GM18498 (cell line): Measurements from ENCODE around the gene NFXL1.

Source experiments
- ATAC-seq: cut with Tn5 transposase; IDR thresholded peaks from one replicate; pipeline ENCODE4 v1.9.1; 2021; ENCODE audit warnings: mild to moderate bottlenecking, moderate library complexity; ENCODE audit not compliant: unreplicated experiment

The NFXL1 gene

DNA sequence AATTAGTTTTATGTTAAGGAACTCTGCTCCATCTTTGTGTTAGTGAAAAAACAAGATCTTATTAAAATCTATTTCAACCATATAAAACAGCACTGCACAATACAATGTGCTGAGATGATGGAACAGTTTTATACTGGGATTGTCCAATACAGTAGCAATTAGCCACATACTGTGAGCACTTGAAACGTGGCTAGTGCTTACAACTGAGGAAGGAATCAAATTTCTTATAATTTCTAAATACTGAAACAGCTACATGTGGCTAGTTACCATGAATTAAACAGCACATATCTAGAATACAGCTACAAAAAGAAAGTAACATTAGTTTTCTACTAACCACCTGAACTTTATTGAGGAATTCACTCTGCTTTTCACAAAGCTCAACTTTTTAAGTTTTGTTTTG, 14.7 kb downstream of the NFXL1 start:
- no peak for ATAC-seq

GRCh38 chr4:47891928-47892327, 22.5 kb downstream of the NFXL1 start:
- ATAC-seq, result no peak

DNA sequence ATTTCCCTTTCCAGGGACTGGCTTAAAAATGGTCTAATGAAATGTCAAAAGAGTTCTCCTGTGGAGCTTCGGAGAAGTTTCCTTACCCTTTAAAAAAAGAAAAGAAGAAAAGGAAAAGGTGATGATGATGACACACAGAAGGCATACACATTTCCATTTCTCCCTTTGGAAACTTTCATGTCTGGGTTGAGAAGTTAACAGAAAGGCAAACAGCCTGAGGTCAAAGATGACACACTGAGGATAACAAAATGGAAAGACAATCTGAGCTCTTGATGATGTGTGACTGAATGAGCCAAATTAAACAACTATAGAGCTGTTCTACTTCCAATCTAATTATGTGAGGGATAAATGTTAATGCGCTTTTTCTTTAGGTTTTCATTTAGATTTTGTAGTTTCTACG, 32.2 kb downstream of the NFXL1 start:
- no peak for ATAC-seq

- no peak for ATAC-seq
Measured at GRCh38 chr4:47879458-47879857, 34.9 kb downstream of the NFXL1 start.

- ATAC-seq, result no peak
Measured at GRCh38 chr4:47876784-47877546, 37.4 kb downstream of the NFXL1 start.

- ATAC-seq, result no peak
Measured at GRCh38 chr4:47876310-47876709, 38.1 kb downstream of the NFXL1 start.

DNA sequence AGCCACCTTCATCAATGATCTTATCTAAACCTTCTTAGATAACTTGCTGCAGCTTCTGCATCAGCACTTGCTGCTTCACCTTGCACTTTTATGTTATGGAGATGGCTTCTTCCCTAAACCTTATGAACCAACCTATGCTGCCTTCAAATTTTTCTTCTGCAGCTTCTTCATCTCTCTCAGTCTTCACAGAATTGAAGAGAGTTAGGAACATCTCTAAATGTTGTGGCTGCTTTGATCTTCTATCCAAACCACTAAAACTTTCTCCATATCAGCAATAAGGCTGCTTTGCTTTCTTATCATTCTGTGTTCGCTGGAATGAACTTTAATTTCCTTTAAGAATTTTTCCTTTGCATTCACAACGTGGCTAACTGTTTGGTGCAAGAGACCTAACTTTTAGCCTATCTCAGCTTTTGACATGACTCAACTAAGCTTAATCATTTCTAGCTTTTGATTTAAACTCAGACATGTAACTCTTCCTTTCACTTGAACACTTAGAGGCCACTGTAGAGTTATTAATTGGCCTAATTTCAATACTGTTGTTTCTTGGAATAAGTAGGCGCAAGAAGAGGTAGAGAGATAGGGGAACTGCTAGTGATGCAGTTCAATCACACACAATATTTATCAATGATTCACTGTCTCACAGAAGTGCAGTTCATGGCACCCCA, 40.4 kb downstream of the NFXL1 start:
- ATAC-seq, result no peak

DNA sequence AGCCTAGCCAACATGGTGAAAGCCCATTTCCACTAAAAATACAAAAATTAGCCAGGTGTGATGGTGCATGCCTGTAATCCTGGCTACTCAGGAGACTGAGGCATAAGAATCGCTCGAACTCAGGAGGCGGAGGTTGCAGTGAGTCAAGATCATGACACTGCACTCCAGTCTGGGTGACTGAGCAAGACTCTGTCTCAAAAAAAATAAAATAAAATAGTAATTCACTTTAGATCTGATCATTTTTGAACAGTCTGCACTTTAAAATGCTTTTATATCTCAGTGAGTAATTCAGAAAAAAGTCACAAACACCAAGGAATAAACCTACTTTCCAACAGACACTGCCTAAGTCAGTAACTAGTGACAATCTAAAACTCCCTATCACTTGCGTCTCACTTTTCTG, 50.9 kb downstream of the NFXL1 start:
- no peak for ATAC-seq

- no peak for ATAC-seq
Measured at GRCh38 chr4:47862297-47862696, 52.1 kb downstream of the NFXL1 start.

GRCh38 chr4:47860305-47860704, 54.1 kb downstream of the NFXL1 start:
- ATAC-seq, result no peak

GRCh38 chr4:47858006-47858405, 56.4 kb downstream of the NFXL1 start:
- ATAC-seq, result no peak

- ATAC-seq, result no peak
Measured at GRCh38 chr4:47856713-47857112, 57.7 kb downstream of the NFXL1 start.

DNA sequence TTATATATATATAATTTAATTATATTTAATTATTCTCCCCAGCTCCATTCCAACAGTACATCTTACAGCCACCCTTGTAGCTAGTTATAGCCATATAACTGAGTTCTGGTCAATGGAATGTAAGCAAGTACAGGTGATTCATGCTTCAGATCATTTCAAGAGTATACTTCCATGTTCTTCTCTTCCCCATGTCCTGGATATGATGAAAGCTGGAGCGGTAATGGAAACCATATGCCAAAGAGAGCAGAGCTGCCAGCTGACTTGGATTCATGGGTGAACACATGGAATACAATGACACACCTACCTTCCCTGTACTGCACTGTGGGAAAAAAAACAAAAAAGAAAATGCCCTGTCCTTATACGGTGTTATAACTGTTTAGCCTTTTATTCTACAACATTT, 59.0 kb downstream of the NFXL1 start:
- ATAC-seq, result no peak

DNA sequence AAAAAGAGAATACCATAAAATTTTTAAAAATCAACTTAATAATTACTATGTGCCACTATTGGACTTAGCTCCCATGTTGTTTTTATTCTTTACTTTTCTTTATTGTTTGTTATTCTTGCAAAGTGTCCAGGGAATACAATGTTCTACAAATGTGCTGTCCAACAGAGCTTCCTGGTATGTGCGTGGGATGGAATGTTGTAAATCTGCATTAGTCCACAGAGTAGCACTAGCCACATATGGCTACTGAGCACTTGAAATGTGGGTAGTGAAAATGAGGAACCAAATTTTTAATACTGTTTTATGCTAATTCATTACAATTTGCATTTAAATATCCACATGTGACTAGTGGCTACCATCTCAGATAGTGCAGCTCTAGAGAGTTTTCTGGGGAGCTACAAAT, 62.2 kb downstream of the NFXL1 start:
- ATAC-seq, result no peak

DNA sequence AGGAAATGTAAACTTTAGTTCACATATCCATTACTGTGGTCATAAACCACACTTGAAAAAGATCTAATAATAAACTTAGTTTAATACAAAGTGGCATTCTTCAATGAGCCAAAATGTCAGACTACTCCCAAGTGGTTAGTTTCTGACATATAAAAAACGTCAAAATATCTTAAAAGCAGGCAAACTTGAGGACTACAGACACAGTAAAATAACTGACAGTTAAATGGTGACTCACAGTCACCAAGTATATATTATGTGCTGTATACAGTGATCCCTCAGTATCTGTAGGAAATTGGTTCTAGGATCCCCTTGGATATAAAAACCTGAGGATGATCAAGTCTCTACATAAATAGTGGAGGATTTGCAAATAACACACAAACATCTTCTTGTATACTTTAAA, 64.9 kb downstream of the NFXL1 start:
- ATAC-seq, result no peak

DNA sequence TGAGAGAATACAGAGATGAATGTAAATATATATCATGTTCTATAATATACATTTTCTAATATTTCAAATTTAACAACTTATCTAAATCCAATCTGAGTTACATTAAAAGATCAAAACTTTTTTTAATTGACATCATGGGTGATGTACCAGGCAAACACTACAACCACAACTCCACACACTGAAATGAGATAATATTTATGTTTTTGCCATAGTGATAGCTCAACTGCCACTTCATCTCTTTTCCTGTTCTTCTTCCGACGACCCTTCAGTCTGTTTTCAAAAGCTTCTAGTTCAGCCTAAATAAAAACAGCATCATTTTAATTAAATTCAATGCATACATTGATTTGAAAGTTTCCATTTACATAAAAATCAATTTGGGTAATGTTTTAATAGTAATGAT, 66.3 kb downstream of the NFXL1 start:
- ATAC-seq, result no peak

GRCh38 chr4:47842985-47843384, 71.4 kb downstream of the NFXL1 start:
- ATAC-seq, result no peak

DNA sequence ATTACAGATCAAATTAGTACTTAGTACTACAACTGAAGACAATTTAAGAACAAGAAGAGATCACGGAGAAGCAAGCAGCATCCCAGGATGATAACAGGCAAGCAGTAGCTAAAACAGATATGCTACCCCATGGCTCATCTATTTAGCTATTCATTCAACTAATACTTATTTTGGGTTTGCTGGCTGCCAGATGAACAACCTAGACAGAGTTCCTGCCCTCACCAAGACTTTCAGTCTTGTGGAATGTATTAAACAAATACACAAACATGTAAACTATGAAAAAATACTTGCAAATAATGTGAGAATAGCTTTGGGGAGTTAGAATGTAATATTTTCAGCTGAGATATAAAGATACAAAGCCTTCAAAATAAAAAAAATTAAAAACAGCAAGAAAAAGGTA, 74.1 kb downstream of the NFXL1 start:
- no peak for ATAC-seq

DNA sequence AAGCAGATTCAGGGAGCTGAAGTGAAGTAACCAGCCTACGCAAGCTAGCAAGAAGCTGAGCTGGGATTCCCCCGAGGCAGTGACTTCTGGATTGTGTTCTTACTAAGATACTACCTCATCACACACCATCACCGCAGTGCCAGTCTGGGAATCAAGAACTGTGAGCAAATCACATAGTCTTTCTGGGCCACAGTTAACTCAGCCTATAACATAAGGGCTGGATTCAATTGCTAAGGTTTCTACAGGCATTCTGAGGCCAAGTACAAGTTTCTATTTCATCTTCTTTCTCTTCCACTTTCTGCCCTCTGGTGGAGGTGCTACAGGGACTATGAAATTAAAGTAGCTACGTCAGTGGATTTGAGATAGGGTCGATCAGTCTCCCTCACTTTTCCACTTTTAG, 75.1 kb downstream of the NFXL1 start:
- ATAC-seq, result peak; percentile 59

DNA sequence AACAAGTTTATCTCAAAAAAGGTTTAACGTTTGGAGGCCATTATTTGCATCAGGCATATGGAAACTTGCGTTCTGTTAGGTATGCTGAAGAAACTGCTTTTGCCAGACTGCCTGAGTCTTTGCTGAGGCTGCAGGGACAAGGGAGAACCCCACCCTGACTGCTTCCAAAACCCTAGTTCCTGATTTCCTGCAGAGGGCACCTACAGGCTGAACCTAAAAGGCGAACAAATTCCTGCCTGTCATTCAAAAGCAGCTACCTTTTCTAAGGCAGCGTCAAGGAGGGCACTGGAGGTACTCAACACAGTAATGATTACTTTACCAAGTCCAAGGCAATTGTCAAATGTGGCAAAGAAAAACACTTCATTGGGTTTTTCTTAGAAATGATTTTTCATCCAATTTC, 75.9 kb downstream of the NFXL1 start:
- no peak for ATAC-seq

GRCh38 chr4:47837908-47838294, 76.5 kb downstream of the NFXL1 start, which contains the start of gene CORIN:
CORIN (minus strand) TSS chr4:47838067; CDS start chr4:47837949, 118 bp downstream.
- no peak for ATAC-seq

GRCh38 chr4:47837094-47837907, 77.1 kb downstream of the NFXL1 start:
- ATAC-seq, result peak; percentile 71
